ENCODE data around the gene XYLT1.

The XYLT1 gene

DNA sequence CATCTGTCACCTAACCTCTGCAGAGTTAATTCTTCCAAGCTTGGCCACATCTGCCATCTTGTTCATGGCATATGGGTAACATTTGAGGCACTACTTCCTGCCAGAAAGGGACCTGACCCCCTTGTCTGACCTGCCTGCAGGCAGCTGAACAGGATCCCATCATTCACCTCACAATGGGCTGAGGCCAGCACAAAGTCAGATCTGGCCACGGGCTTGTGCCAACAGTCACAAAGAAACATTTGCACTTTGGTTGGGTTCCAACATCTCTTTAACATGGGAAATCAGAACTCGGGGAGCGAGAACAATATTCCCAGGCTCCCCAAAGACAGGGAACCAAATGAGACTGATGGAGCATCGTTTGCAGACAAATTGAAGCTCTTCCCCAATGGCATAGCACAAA, 116.1 kb downstream of the XYLT1 start:
- no peak for DNase-seq
- in situ Hi-C loops (cut with HindIII; ENCODE audit: low pct_ligation_motif_present, low pct_unique_long_range_greater_than_20kb, low sequenced_read_pairs): no loop called here

DNA sequence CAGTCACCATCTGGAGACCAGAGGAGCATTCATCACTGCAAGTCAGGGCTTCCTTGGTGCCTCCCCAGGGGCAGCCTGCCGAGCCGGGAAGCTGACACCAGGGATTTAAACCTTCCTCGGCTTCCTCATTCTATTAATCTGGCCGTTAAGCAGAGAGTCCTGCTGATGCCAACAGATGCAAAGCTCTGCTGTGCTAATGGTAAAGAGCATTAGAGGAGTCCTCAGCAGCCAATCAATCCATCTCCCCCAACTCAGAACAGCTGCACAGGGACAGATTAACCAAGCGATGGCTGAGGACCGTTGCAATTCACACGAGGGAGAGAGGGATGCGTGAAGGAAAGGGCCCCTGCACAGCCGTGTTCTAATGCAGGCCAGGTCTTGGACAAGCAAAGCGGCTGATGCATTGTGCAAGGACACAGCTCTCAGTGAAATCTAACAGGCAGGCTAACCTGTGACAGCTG, 116.6 kb downstream of the XYLT1 start:
- in situ Hi-C loops (cut with HindIII; ENCODE audit: low pct_ligation_motif_present, low pct_unique_long_range_greater_than_20kb, low sequenced_read_pairs): no loop called here
- DNase-seq: no peak

DNA sequence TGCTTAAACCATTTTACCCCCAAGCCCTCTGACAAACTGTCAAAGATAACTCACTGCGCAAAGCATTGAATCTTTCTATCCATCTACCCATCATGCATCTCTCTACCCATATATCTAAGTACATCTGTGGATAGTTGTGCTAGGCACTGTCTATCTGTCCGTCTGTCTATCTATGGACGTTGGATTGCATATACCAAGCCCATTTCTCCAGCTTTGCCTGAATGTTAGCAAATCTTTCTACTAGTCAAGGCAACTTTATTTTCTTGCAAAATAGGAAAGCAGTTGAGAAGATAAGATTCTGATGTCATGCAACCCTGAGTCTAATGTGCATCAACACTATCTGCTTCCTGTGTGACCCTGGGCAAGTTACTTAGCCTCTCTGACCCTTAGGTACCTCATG, 117.2 kb downstream of the XYLT1 start:
- in situ Hi-C loops (cut with HindIII; ENCODE audit: low pct_ligation_motif_present, low pct_unique_long_range_greater_than_20kb, low sequenced_read_pairs): no loop called here

DNA sequence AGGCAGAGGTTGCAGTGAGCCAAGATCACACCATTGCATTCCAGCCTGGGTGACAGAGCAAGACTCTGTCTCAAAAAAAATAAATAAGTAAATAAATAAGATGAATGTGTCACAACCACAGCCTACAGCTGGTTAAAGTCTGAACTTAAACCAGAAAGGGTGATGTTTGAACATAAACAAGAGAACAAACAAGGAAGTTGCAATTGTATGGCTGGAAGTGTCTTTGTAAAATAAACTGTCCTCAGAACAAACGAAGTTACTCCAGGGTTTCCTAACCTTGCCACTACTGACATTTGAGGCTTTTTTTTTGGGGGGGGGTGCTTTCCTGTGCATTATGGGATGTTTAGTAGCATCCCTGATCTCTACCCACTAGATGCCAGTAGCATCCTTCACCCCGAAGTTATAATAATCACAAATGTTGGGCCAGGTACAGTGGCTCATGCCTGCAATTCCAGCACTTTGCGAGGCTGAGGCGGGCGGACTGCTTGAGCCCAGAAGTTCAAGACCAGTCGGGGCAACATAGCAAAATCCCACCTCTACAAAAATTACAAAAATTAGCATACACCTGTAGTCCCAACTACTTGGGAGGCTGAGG, 119.2 kb downstream of the XYLT1 start:
- DNase-seq: no peak
- in situ Hi-C loops (cut with HindIII; ENCODE audit: low pct_ligation_motif_present, low pct_unique_long_range_greater_than_20kb, low sequenced_read_pairs): no loop called here

More for the DNA sequence above, 117.2 kb downstream of the XYLT1 start:
- no peak for DNase-seq

DNA sequence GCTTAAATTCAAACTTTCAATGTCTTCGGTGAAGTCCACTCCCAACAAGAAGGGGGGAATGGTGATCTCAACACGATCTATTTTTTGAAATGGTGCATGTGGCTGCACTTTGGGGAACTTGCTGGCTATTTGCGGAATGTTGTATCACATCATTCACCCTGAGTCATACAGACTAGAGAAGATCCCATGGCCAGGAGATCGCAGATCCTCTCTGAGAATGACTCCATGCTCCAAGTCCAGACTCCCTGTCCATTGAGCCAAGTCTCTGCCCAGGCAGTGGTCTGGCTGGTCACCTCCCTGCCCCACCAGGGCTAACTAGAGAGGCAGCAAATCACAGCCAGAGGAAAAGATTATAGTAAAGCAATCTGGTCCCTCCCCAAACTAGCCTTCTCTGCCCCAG, 120.6 kb downstream of the XYLT1 start:
- DNase-seq: no peak
- in situ Hi-C loops (cut with HindIII; ENCODE audit: low pct_ligation_motif_present, low pct_unique_long_range_greater_than_20kb, low sequenced_read_pairs): no loop called here

DNA sequence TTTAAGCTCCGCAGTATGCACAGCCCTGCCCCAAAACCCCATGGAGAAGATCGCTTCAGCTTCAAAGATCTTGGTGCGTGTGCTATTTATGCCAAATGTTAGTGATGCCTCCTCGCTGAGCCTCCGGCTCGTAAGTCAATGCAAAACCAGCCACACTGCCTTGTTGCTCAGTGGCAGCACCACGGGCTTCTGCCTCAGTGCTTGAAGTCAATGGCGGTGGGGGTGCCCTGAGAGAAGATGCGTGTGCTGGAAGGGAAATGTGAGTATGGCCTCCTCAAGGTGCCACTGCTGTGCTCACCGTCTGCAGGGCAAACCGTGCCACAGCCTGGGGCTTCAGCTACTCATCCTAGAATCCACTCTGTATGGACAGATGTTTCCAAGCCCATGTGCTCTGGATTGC, 121.9 kb downstream of the XYLT1 start:
- in situ Hi-C loops (cut with HindIII; ENCODE audit: low pct_ligation_motif_present, low pct_unique_long_range_greater_than_20kb, low sequenced_read_pairs): no loop called here
- no peak for DNase-seq

DNA sequence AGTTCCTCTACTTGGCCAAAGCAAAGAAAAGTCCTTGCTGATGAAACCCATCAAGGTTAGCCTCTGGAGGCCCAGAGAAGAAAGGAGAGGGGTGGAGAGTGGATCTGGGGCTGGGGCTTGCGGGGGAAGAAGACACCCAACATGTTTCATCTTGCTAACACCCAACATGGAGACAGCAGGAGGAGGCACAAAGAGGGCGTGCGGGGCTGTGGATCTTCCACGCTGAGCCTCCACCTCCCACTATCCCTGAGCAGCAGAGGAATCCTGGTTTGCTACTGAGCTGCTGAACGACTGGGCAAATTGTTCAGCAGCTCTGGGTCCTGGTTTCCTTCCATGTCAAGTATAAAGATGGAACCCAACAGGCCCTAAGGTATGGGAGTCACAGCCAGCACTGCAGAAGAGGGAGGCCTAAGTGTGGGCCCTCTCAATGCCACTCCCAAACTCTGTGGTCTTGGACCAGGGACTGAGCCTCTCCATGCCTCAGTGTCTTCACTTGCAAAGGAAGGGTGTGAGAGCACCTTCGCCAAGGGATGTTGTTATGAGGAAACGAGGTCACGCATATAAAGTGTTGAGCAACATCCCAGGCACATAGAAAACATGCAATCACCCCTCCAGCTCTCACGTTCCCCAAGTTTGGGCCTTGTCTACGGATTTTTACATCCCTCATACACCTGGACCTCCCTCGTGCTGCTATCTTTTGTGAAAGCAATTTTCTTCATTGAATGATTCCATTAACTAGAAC, 122.5 kb downstream of the XYLT1 start:
- in situ Hi-C loops (cut with HindIII; ENCODE audit: low pct_ligation_motif_present, low pct_unique_long_range_greater_than_20kb, low sequenced_read_pairs): no loop called here
- DNase-seq: no peak

DNA sequence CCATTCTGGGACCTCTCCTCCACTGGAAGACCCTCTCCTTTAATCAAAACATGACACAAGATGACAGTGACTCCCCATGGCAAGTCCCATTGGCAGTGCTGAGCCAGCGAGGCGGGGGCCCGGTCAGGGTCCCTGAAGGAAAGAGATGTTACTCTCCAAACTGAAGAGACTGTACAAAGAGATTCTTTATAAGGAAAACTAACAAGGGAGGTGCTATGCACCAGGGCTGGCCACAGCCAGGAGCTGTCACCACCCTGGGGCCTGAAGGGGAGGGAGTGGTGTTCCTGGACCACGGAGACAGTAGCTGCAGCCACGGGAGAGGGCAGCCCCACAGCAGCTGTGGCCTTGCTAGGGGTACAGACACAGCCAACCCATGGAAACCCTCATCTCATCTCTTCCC, 123.1 kb downstream of the XYLT1 start:
- DNase-seq: no peak
- in situ Hi-C loops (cut with HindIII; ENCODE audit: low pct_ligation_motif_present, low pct_unique_long_range_greater_than_20kb, low sequenced_read_pairs): no loop called here

DNA sequence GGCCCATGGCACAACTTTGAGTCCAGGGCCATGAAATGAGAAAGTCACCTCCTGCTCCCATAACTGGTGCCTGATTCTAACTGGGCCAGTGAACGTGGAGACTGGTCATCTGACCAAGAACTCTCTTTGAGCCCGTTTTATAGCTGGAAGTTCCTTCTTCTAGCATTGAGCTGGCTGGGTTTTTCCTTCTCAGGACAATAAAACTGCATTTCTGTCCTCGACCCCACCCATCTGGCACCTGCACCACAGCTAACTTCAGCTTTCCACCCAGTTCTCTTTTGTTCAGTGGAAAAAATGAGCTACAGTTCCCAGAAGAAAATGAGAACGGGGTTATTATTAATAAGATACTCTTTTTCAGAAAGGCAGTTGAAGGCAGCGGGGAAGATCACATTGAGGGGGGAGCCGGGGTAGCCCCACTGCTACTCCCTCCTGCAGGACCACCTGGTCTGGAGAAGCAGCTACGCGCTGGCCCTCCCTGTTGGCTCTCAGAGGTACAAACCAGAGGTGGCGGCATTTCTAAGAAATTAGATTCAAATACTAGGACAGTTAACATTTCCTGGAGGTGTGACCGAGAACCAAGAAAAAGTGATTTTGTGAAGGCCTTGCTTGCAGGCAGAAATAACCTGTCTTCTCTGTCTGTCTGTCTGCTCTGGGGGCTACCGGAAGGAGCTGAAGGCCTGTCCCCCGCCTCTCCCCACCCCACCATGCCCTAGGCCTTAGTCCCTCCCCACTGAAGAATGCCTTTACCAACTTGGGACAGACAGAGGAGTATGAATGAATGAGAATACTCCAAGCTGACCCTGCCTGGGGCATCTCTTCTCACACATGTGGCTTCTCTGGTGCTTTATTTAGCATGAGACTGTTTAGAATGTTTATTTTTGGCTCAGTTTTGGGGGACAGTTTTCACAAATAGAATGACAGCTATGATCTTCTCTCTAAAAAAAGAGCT, 123.9 kb downstream of the XYLT1 start:
- no peak for DNase-seq
- in situ Hi-C loops (cut with HindIII; ENCODE audit: low pct_ligation_motif_present, low pct_unique_long_range_greater_than_20kb, low sequenced_read_pairs): no loop called here

DNA sequence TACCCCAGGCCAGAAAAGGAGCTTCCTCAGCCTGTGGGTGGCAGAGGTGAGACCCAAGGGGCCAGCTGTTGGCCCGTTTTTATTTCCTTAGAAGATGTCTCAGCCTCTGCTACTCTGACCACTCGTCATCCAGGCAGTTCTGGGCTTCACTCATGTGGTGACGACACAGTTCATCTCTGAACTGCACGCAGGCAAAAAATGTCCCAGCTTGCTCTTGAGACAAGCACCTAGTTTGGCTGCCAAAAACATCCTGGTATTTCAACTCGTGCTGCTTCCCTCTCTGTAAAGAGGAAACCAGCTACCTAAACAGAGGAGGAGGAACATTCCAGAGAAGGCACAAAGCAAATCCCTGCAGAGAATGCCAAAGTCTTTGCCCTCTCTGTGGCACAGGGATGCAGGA, 125.7 kb downstream of the XYLT1 start:
- in situ Hi-C loops (cut with HindIII; ENCODE audit: low pct_ligation_motif_present, low pct_unique_long_range_greater_than_20kb, low sequenced_read_pairs): no loop called here
- no peak for DNase-seq

DNA sequence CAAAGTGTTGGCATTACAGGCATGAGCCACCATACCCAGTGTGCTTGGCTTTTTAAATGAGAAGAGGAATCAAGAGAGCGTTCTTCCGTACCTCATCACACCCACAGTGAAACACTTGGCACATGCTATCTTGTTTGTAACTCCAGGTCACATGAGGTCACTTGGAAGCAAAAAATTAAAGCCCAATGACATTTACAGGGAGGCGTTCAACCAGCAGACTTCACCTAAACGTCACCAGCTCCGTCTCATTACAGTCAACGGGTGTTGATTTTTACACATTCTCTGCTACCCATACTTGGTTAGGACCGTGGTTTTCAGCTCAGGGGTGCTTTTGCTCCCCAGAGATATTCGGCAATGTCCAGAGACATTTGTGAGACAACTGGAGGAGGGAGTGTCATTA, 127.0 kb downstream of the XYLT1 start:
- in situ Hi-C loops (cut with HindIII; ENCODE audit: low pct_ligation_motif_present, low pct_unique_long_range_greater_than_20kb, low sequenced_read_pairs): no loop called here
- DNase-seq: no peak

DNA sequence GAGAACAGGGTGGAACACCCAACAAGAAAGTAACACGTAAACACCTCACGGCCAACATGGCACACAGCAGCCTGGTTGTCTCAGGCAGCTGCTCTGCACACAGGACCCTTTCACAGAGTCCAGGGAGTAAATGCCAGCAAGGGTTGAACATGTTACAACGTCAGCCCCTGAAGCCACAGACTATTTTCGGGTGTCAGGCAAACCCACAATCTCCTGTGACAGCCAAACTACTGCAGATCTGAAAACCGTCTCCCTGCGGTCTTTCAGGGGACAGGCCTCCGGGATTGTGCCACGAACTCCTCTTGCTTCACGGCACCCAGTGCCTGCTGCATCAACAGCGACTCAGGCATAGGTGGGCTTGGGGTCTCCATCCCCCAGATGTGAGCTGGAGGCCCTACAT, 127.7 kb downstream of the XYLT1 start:
- no peak for DNase-seq
- in situ Hi-C loops (cut with HindIII; ENCODE audit: low pct_ligation_motif_present, low pct_unique_long_range_greater_than_20kb, low sequenced_read_pairs): no loop called here

DNA sequence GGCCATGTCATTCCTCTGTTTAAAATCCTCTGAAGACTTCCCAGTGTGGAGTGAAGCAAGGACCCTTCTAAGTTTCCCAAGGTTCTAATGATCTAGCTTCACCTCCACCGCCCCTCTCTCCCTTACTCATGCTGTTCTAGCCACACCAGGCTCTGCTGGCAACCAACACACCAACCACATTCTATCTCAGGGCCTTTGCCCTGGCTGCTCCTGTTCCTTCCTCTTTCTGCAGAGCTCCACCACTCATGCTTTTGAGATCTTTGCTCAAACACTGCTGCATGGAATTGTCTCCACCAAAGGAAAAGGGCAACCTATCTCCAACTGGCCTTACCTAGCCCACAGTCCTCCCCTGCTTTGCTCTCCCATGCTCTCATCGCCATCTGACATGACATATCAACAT, 128.7 kb downstream of the XYLT1 start:
- no peak for DNase-seq
- in situ Hi-C loops (cut with HindIII; ENCODE audit: low pct_ligation_motif_present, low pct_unique_long_range_greater_than_20kb, low sequenced_read_pairs): no loop called here

DNA sequence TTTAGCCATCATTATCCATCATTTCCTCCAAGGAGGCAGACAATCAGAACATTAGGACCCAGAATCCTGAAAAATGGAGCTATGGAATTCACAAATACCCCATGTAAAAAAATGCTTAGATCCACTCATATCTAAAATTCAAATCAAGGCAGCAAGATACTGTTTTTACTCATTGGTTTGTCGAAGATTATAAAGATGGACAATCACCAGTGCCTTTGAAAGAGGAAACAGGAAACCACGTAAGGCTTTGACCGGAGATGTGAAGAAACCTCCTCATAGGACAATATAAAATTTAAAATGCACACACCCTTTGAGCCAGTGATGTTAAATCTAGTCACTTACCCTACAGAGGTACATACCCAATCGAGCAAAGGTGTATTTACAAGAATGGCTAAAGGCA, 130.0 kb downstream of the XYLT1 start:
- no peak for DNase-seq
- in situ Hi-C loops (cut with HindIII; ENCODE audit: low pct_ligation_motif_present, low pct_unique_long_range_greater_than_20kb, low sequenced_read_pairs): no loop called here

DNA sequence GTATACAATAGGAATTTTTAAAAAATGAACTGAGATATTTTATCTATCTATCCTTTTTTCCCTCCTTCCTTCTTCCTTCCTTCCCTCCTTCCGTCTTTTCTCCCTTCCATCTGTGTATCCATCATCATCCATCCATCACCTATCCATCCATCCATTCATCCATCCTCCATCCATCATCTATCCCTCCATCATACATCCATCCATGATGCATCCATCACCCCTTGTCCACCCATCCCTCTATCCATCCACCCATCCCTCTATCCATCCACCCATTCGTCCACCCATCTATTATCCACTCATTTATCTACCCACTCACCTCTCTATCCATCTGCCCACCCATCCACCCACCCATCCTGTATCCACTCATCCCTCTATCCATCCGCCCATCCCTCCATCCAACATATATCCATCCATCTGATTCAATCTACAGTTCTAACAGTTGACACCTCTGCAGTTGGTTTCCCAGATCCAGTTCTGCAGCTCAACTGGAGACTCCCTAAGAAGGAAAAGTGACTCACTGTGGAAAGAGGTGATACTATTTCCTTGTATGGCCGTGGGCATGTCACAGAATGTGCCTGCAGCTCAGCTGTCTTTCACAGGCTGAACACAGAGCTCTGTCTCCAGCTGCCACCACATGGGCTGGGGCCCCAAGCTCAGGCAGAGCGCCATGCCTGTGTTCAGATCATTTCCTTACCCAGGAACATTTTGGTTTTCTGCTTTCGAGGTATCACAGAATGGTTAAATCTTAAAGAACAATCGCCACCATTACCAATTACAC, 130.8 kb downstream of the XYLT1 start:
- in situ Hi-C loops (cut with HindIII; ENCODE audit: low pct_ligation_motif_present, low pct_unique_long_range_greater_than_20kb, low sequenced_read_pairs): no loop called here
- no peak for DNase-seq

DNA sequence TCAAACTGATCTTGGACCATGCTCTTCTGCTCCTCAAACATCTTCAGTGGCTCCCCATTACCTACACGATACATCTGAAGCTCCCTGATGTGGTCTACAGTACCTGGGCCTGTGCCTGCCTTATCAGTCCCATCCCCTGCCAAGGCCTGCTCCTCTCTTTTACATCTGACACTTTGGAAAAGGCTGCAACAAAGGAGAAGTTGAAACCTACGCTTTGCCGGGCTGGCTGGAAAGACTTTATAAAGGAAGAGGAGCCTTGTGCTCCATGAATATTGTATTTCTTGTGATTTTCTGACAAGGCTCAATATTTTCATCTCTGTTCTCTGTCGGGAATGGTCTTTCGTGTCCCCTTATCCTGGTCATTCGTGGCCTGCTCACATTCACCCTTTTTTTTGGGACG, 132.5 kb downstream of the XYLT1 start:
- in situ Hi-C loops (cut with HindIII; ENCODE audit: low pct_ligation_motif_present, low pct_unique_long_range_greater_than_20kb, low sequenced_read_pairs): no loop called here
- no peak for DNase-seq

DNA sequence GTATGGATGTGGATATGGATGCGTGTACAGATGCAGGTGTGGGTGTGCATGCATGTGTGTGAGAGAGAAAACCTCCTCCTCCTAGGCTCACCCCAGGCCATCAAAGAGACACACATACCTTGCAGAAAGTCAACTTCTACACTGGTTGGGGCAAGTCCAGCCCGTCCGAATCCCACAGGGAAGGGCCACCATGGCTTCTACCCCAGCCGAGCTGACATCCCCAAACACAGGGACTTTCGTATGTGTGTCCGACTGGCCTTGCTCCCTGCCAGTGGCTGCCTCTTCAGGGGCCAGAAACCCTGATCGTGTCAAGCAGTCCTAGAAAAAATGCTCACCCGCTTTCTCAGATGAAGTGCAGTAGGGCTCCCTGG, 134.2 kb downstream of the XYLT1 start:
- DNase-seq: no peak
- in situ Hi-C loops (cut with HindIII; ENCODE audit: low pct_ligation_motif_present, low pct_unique_long_range_greater_than_20kb, low sequenced_read_pairs): no loop called here

DNA sequence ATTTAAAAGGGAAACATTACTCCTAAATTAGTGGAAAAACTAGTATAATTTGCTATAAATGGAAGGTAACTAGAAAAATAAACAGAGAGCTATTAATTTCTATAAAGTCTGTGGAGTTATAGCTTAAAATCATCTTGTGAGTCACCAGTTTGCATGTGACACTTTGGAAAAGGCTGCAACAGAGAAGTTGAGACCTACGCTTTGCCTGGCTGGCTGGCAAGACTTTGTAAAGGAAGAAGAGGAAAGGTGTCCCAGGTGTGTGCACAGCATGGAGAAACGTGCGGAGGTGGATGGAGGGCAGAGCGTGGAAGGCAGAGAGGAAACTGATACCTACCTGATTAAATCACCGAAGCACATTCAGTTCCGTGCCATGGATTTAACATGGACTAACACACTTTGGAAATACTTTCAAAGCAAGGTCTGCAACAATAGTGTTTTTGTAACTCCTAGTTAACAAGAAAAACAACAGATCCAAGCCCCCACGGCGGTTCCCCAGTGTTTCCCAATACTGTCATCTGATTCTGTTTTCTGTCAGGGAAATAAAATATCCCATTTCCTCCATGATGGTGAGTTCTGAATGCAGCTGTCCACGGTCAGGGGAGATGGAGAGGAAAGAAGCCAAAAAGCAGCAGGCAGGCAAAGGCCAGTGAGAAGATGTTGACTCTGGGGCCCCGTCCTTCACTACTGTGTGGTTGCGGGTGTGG, 134.8 kb downstream of the XYLT1 start:
- DNase-seq: no peak
- in situ Hi-C loops (cut with HindIII; ENCODE audit: low pct_ligation_motif_present, low pct_unique_long_range_greater_than_20kb, low sequenced_read_pairs): no loop called here
